HCT116 (cell line): ENCODE measurements around the gene ZNF496. TPM values are rescaled to one million over a fixed set of nuclear protein-coding genes. Genes with fewer than 3 reads are reported as not detected.

ENCODE experiments used
- ATAC-seq: fragments of 200-7000 bp; cut with Tn5 transposase; 2 replicates; pipeline ENCODE4 v1.9.1; 2020; ENCODE audit warnings: mild to moderate bottlenecking, moderate library complexity
- BruUV-seq: library from RNA; stranded (reverse); fragments of 400-500 nt; replicated peaks from 2 replicates; lab custom pipeline; 2021; lab: Mats Ljungman, UMichigan
- CTCF ChIA-PET: fragments of 300-600 bp; sonication (Branson Sonifier 250); formaldehyde crosslinking; loops from one replicate; lab custom pipeline; 2021; ENCODE audit warnings: antibody characterized with exemption; lab: Charles Lee
- POLR2A ChIA-PET: fragments of 300-600, 350-600 bp; sonication (Branson Sonifier 250); formaldehyde crosslinking; loops from one replicate; lab custom pipeline; 2021; ENCODE audit warnings: antibody characterized with exemption; lab: Charles Lee
- RAD21 ChIA-PET, 2 experiments: fragments of 300-600 bp; sonication (Branson Sonifier 250); formaldehyde crosslinking; loops; one replicate each; lab custom pipeline; 2023; ENCODE audit warnings: low total read pairs in 2 of 2; ENCODE audit not compliant: uncharacterized antibody in 2 of 2, unreplicated experiment in 2 of 2, low non-redundant PET in 1 of 2; lab: Charles Lee
- DNase-seq: peaks from one replicate; pipeline ENCODE4 v3.0.0-alpha.2; 2010; ENCODE audit warnings: low read depth, low spot score
- H2AFZ ChIP-seq: fragments of 200-600 bp; shearing (Covaris generic), sonication (generic); 2 replicates; pipeline ENCODE4 v1.6.1; 2017; ENCODE audit warnings: low read depth, mixed run types, mixed read lengths, antibody characterized with exemption, low read length; ENCODE audit not compliant: poor library complexity, severe bottlenecking
- H3K27ac ChIP-seq: 2 replicates; pipeline ENCODE4 v1.5.1; 2012; ENCODE audit warnings: low read depth, low read length
- H3K27me3 ChIP-seq: fragments of 200-600 bp; sonication (generic); 2 replicates; pipeline ENCODE4 v1.6.1; 2016; ENCODE audit warnings: mixed run types, low read length, mixed read lengths; ENCODE audit not compliant: insufficient read depth
- H3K36me3 ChIP-seq, 2 experiments: fragments of 200-500 bp in 1 of 2; fragments of 200-600 bp in 1 of 2; sonication (Bioruptor generic) in 1 of 2; sonication (generic) in 1 of 2; 2 replicates each; pipeline versions ENCODE4 v1.5.1 to v1.6.1; 2014 to 2016; ENCODE audit warnings: low read length in 2 of 2, inconsistent platforms in 1 of 2, mixed read lengths in 1 of 2, mixed run types in 1 of 2; ENCODE audit not compliant: insufficient read depth in 2 of 2, control insufficient read depth in 1 of 2
- H3K4me1 ChIP-seq, 2 experiments: fragments of 200-600 bp in 1 of 2; sonication (generic) in 1 of 2; 2 replicates each; pipeline versions ENCODE4 v1.5.1 to v1.6.1; 2012 to 2017; ENCODE audit warnings: low read length in 2 of 2, inconsistent platforms in 1 of 2, mild to moderate bottlenecking in 1 of 2, mixed read lengths in 1 of 2, mixed run types in 1 of 2, moderate library complexity in 1 of 2; ENCODE audit not compliant: insufficient read depth in 2 of 2, control insufficient read depth in 1 of 2
- H3K4me2 ChIP-seq: fragments of 200-600 bp; sonication (generic); 2 replicates; pipeline ENCODE4 v1.6.1; 2017; ENCODE audit warnings: mixed run types, low read length, mixed read lengths
- H3K4me3 ChIP-seq, 2 experiments: fragments of 200-600 bp in 1 of 2; sonication (generic) in 1 of 2; replicated peaks in 1 of 2; 2 replicates each; pipeline ENCODE4 v1.5.1; 2011 to 2016; ENCODE audit warnings: low read length in 2 of 2, control low read depth in 1 of 2, low read depth in 1 of 2, mild to moderate bottlenecking in 1 of 2, mixed read lengths in 1 of 2, mixed run types in 1 of 2
- H3K79me2 ChIP-seq: fragments of 200-600 bp; sonication (generic); 2 replicates; pipeline ENCODE4 v1.6.1; 2017; ENCODE audit warnings: mild to moderate bottlenecking, mixed run types, low read length, moderate library complexity, mixed read lengths; ENCODE audit not compliant: insufficient read depth
- H3K9ac ChIP-seq: fragments of 200-600 bp; sonication (generic); 2 replicates; pipeline ENCODE4 v1.6.1; 2016; ENCODE audit warnings: low read length, mixed read lengths
- H3K9me2 ChIP-seq: fragments of 200-600 bp; sonication (generic), shearing (Covaris generic); 2 replicates; pipeline ENCODE4 v1.6.1; 2017; ENCODE audit warnings: mixed run types, mild to moderate bottlenecking, moderate library complexity; ENCODE audit not compliant: insufficient read depth
- H3K9me3 ChIP-seq, 2 experiments: fragments of 200-500 bp in 1 of 2; fragments of 200-600 bp in 1 of 2; sonication (Bioruptor generic) in 1 of 2; sonication (generic) in 1 of 2; 2 replicates each; pipeline ENCODE4 v1.6.1; 2014 to 2017; ENCODE audit warnings: low read length in 2 of 2, mixed read lengths in 2 of 2, inconsistent platforms in 1 of 2, low read depth in 1 of 2, mild to moderate bottlenecking in 1 of 2, mixed run types in 1 of 2, moderate library complexity in 1 of 2; ENCODE audit not compliant: control insufficient read depth in 1 of 2, insufficient read depth in 1 of 2
- H4K20me1 ChIP-seq: fragments of 200-600 bp; sonication (generic), shearing (Covaris generic); 2 replicates; pipeline ENCODE4 v1.6.1; 2017; ENCODE audit warnings: mixed run types, mild to moderate bottlenecking, moderate library complexity; ENCODE audit not compliant: insufficient read depth
- CEBPB ChIP-seq: IDR thresholded peaks from 2 replicates; pipeline ENCODE4 v1.6.1; 2012; ENCODE audit warnings: low read depth
- CTCF ChIP-seq, 3 experiments: fragments of 200-600 bp in 1 of 3; sonication (generic) in 1 of 3; IDR thresholded peaks in 2 of 3; conservative IDR thresholded peaks in 1 of 3; 2 replicates each; pipeline ENCODE4 v1.5.1; 2012 to 2017; ENCODE audit warnings: low read depth in 2 of 3, low read length in 2 of 3, antibody characterized with exemption in 1 of 3, borderline replicate concordance in 1 of 3, control low read depth in 1 of 3, mild to moderate bottlenecking in 1 of 3, mixed read lengths in 1 of 3, mixed run types in 1 of 3, moderate library complexity in 1 of 3; ENCODE audit not compliant: insufficient read depth in 1 of 3
- ELF1 ChIP-seq: IDR thresholded peaks from 2 replicates; pipeline ENCODE4 v1.6.1; 2012; ENCODE audit warnings: low read depth, borderline replicate concordance
- EZH2 ChIP-seq: fragments of 200-600 bp; sonication (generic); IDR thresholded peaks from 2 replicates; pipeline ENCODE4 v1.6.1; 2017; ENCODE audit warnings: antibody characterized with exemption, mixed run types
- RAD21 ChIP-seq: IDR thresholded peaks from 2 replicates; pipeline ENCODE4 v1.6.1; 2012; ENCODE audit warnings: low read depth, mild to moderate bottlenecking
- ZBTB33 ChIP-seq: IDR thresholded peaks from 2 replicates; pipeline ENCODE4 v1.6.1; 2011; ENCODE audit warnings: mild to moderate bottlenecking, low read length, moderate library complexity; ENCODE audit not compliant: insufficient replicate concordance; ENCODE audit errors: extremely low read depth
- ZNF274 ChIP-seq: fragments of 200-500 bp; sonication (Bioruptor generic); IDR thresholded peaks from 2 replicates; pipeline ENCODE4 v1.6.1; 2014; ENCODE audit warnings: mild to moderate bottlenecking, low read depth, low read length, inconsistent platforms
- intact Hi-C: fragments of 100-400 bp; cut with micrococcal nuclease; formaldehyde crosslinking; loops from 2 replicates; pipeline ENCODE4 v1.10.0; 2022
- total RNA-seq: library from RNA; stranded (reverse); gene quantifications from one replicate; pipeline ENCODE4 v1.2.1, GENCODE V29; 2021; ENCODE audit not compliant: unreplicated experiment

The ZNF496 gene
- total RNA-seq, 1 experiment from 2014 or later: 37.4 TPM

GRCh38 chr1:247303216-247303615 lies 28.5 kb downstream of the ZNF496 start:
- H3K9me2 ChIP-seq: no peaks in the 10 kb centered on the region
- CTCF ChIA-PET: no interaction called here
- DNase-seq (no peak), ATAC-seq (no peak)
- H2AFZ ChIP-seq: no peak overlapping the region
- no peaks in the 10 kb centered on the region for H3K9me3 ChIP-seq
- no peak overlapping the region for H3K4me2 ChIP-seq
- H3K9ac ChIP-seq: no peak overlapping the region
- BruUV-seq: no TSS peak
- no peaks in the 10 kb centered on the region for H3K79me2 ChIP-seq
- H3K4me1 ChIP-seq: no peaks in the 10 kb centered on the region
- RAD21 ChIA-PET: no interaction called here
- no peak overlapping the region for H3K27ac ChIP-seq
- H3K4me3 ChIP-seq: no peak overlapping the region
- TF ChIP-seq RAD21 (no peak), ZNF274 (no peak)
- no peaks in the 10 kb centered on the region for H4K20me1 ChIP-seq
- peaks cover 25 to 27% of the 10 kb centered on the region in 2 experiments; a peak in 3 of 4 replicates for H3K36me3 ChIP-seq
- POLR2A ChIA-PET: no interaction called here
- intact Hi-C loops: no loop called here
- H3K27me3 ChIP-seq: no peaks in the 10 kb centered on the region

- no peaks in the 10 kb centered on the region for H3K27me3 ChIP-seq
- DNase-seq (no peak), ATAC-seq (no peak)
- H3K9ac ChIP-seq: no peak overlapping the region
- H3K4me1 ChIP-seq: no peaks in the 10 kb centered on the region
- CTCF ChIA-PET: no interaction called here
- intact Hi-C loops: no loop called here
- H3K4me3 ChIP-seq: no peak overlapping the region
- H3K36me3 ChIP-seq: peaks cover 18 to 20% of the 10 kb centered on the region in 2 experiments; a peak in 3 of 4 replicates
- H3K79me2 ChIP-seq: no peaks in the 10 kb centered on the region
- no peak overlapping the region for H2AFZ ChIP-seq
- POLR2A ChIA-PET: no interaction called here
- RAD21 ChIA-PET: no interaction called here
- no TSS peak for BruUV-seq
- H3K9me2 ChIP-seq: no peaks in the 10 kb centered on the region
- no peak overlapping the region for H3K4me2 ChIP-seq
- TF ChIP-seq ELF1 (no peak), CEBPB (no peak), CTCF (IDR thresholded peaks at IDR 0.05 in 2 of 3, conservative IDR thresholded peaks at IDR 0.05 in 1 of 3; ENCODE audit: borderline replicate concordance in 1 of 3, insufficient read depth in 1 of 3, low read depth in 2 of 3, low read length in 2 of 3) (no peak), EZH2 (no peak), ZNF274 (no peak), ZBTB33 (no peak)
- H3K9me3 ChIP-seq: no peaks in the 10 kb centered on the region
- no peak overlapping the region for H3K27ac ChIP-seq
- no peaks in the 10 kb centered on the region for H4K20me1 ChIP-seq
Observed at GRCh38 chr1:247301176-247301540, 30.5 kb downstream of the ZNF496 start.
